Psoas muscle (tissue), 8 donors: ENCODE measurements around the gene NEUROG3. TPM values are rescaled to one million over a fixed set of nuclear protein-coding genes. Genes with fewer than 3 reads are reported as not detected.

Source experiments
- ATAC-seq, 4 donors: fragments of 200-7000 bp; cut with Tn5 transposase; one replicate each; pipeline ENCODE4 v1.9.1; 2020; ENCODE audit warnings: moderate library complexity in 3 of 4, mild to moderate bottlenecking in 2 of 4
- DNase-seq, 2 donors: peaks; one replicate each; pipeline ENCODE4 v3.0.0-alpha.2; 2020
- H3K27ac ChIP-seq: fragments of 200-600 bp; one replicate; pipeline ENCODE4 v1.8.0; 2022
- H3K27me3 ChIP-seq, 3 donors: fragments of 200-600 bp in 1 of 3; one replicate each; pipeline versions ENCODE4 v1.6.1 to v1.8.0; 2013 to 2022; ENCODE audit warnings: low read length in 2 of 3, mild to moderate bottlenecking in 2 of 3, moderate library complexity in 1 of 3; ENCODE audit not compliant: insufficient read depth in 3 of 3
- H3K36me3 ChIP-seq, 2 donors: fragments of 200-600 bp in 1 of 2; one replicate each; pipeline versions ENCODE4 v1.6.1 to v1.8.0; 2013 to 2022; ENCODE audit warnings: low read depth in 1 of 2, mild to moderate bottlenecking in 1 of 2, moderate library complexity in 1 of 2; ENCODE audit not compliant: insufficient read depth in 1 of 2
- H3K4me1 ChIP-seq: fragments of 200-600 bp; one replicate; pipeline ENCODE4 v1.8.0; 2022
- H3K4me3 ChIP-seq: fragments of 200-600 bp; one replicate; pipeline ENCODE4 v1.8.0; 2022; ENCODE audit warnings: mild to moderate bottlenecking
- H3K9me3 ChIP-seq: fragments of 200-600 bp; one replicate; pipeline ENCODE4 v1.8.0; 2022
- WGBS, 3 donors: extraction: QIAGEN DNeasy Blood & Tissue Kit; methylation state at CpG; one replicate each; pipeline versions ENCODE4 v1.1.6 to v1.1.7; 2013; 5-methylcytosine and 5-hydroxymethylcytosine counted together
- intact Hi-C, 2 donors: fragments of 100-400 bp; cut with DNase I; formaldehyde crosslinking; loops; one replicate each; pipeline versions ENCODE4 v1.11.0 to v1.14.2; 2022
- polyA plus RNA-seq, 3 donors: library from polyadenylated mRNA; stranded (reverse); fragments of 200-250 nt; gene quantifications; one replicate each; pipeline ENCODE4 v1.2.3, GENCODE V29; 2013
- total RNA-seq, 4 donors: library from RNA; stranded (reverse); fragmentation: NEBNext Ultra II Directional in 2 of 4; extraction: Animal tissue kit (Norgen Biotek cat#: 25700) in 2 of 4; gene quantifications; one replicate each; pipeline versions ENCODE4 v1.2.1 to v1.2.4, GENCODE V29; 2021 to 2023
- TF ChIP-seq, protein P1 (sequence below): fragments of 200-600 bp; IDR thresholded peaks from one replicate; pipeline ENCODE4 v1.8.0; 2022; ENCODE audit warnings: antibody characterized with exemption
- donor health status: healthy with polysubstance abuse.
- donor health status: DM: no; HTN: no; CAD: no; lungs with moderate emphysema.
- donor health status: Bipolar disorder and iron deficiency.
- donor health status: healthy.
- donor health status: DM: yes; HTN: yes; CAD: no.
- donor health status: DM: no; HTN: no; CAD: no.
- donor health status: DM: no; HTN: no; CAD: no.
- donor health status: DM: yes; HTN: yes; CAD: no.

The NEUROG3 gene
- total and polyA plus RNA-seq, 7 donors: 0.01 TPM; not detected in 6

DNA sequence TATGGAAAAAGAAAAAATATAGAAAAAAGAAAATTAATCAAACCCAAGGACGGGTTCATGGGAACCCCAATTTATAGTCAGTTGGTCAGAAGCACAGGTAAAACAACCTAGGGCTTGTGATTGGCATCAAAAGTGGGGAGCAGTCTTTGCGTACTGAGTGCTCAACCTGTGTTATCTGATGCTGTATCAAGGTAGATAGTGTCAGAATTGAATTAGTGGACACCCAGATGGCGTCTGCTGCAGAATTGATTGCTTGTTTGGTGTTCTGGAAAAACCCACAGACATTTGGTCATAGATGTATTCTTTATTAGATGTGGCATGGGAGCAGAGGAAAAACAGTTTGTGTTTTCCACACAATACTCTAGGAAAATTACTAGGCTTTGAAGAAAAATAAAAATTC lies 39.6 kb downstream of the NEUROG3 start:
- 76 to 81% (median 78%) methylated on average over 3 of the region's 3 CpGs for WGBS, 3 donors
- Histone ChIP-seq H3K36me3 (no peaks in the 10 kb centered on the region), H3K4me3 (no peak overlapping the region), H3K9me3 (peaks cover 3% of the 10 kb centered on the region), H3K27me3 (no peaks in the 10 kb centered on the region), H3K27ac (no peak overlapping the region), H3K4me1 (no peaks in the 10 kb centered on the region)
- no peak for DNase-seq
- TF ChIP-seq, protein P1, sequence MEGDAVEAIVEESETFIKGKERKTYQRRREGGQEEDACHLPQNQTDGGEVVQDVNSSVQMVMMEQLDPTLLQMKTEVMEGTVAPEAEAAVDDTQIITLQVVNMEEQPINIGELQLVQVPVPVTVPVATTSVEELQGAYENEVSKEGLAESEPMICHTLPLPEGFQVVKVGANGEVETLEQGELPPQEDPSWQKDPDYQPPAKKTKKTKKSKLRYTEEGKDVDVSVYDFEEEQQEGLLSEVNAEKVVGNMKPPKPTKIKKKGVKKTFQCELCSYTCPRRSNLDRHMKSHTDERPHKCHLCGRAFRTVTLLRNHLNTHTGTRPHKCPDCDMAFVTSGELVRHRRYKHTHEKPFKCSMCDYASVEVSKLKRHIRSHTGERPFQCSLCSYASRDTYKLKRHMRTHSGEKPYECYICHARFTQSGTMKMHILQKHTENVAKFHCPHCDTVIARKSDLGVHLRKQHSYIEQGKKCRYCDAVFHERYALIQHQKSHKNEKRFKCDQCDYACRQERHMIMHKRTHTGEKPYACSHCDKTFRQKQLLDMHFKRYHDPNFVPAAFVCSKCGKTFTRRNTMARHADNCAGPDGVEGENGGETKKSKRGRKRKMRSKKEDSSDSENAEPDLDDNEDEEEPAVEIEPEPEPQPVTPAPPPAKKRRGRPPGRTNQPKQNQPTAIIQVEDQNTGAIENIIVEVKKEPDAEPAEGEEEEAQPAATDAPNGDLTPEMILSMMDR: no peak
- ATAC-seq: no peak
- intact Hi-C loops: no loop called here

DNA sequence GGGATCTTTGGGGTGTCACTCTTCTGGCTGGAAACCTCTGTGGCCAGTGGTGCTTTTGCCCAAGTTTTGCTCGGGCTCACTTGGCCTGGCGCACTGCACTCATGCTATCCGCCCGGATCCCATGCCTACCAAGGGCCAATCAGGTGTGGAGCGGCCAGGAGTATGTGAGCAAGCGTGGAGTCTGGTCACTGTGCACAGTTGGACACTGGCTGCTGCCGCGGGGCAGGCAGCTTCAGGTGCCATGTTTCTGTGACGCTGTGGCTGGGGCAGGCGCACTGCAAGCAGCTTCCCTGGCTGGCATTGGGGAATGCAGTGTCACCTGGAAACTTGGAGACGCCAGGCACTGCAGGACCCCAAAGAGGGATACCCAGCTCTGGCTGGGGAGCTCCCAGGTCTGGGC lies 45.3 kb downstream of the NEUROG3 start:
- intact Hi-C loops: no loop called here
- ATAC-seq: no peak
- 96% methylated on average over 9 to 11 of the region's 11 CpGs for WGBS, 3 donors

More for the DNA sequence above, 45.3 kb downstream of the NEUROG3 start:
- no peak overlapping the region for H3K27ac ChIP-seq
- H3K9me3 ChIP-seq: no peaks in the 10 kb centered on the region
- no peak for DNase-seq
- H3K27me3 ChIP-seq: no peaks in the 10 kb centered on the region
- no peak overlapping the region for H3K4me3 ChIP-seq
- no peaks in the 10 kb centered on the region for H3K4me1 ChIP-seq
- no peaks in the 10 kb centered on the region for H3K36me3 ChIP-seq
- TF ChIP-seq, protein P1: no peak

Other genes starting within 250 kb of the NEUROG3 start
- gene TACR2, start 156.5 kb downstream of the NEUROG3 start, total RNA-seq: under 1 TPM; 0.21 to 0.46 (median 0.23) TPM
- under 1 TPM; 0.25 to 0.61 (median 0.31) TPM for gene TACR2, start 156.5 kb downstream of the NEUROG3 start, polyA plus RNA-seq
- 10 to 100 TPM in 1 of 4 donors, 1 to 10 TPM in 3; 6.3 to 35.0 (median 8.6) TPM for gene TSPAN15, start 122.0 kb downstream of the NEUROG3 start, total RNA-seq
- 10 to 100 TPM; 10.7 to 11.7 (median 11.6) TPM for gene TSPAN15, start 122.0 kb downstream of the NEUROG3 start, polyA plus RNA-seq
- gene FAM241B, start 56.8 kb upstream of the NEUROG3 start, total RNA-seq: 1 to 10 TPM; 1.1 to 6.2 (median 1.7) TPM
- gene FAM241B, start 56.8 kb upstream of the NEUROG3 start, polyA plus RNA-seq: 1 to 10 TPM; 2.8 to 5.9 (median 3.2) TPM
- gene COL13A1, start 228.5 kb upstream of the NEUROG3 start, total RNA-seq: 10 to 100 TPM in 1 of 4 donors, 1 to 10 TPM in 2, under 1 TPM in 1; 0.94 to 10.7 (median 3.2) TPM
- 1 to 10 TPM in 1 of 3 donors, under 1 TPM in 2; 0.35 to 2.9 (median 0.74) TPM for gene COL13A1, start 228.5 kb upstream of the NEUROG3 start, polyA plus RNA-seq